GM18873 (cell line): ENCODE data around the gene STEAP1B.
A peak's percentile ranks its signal among the peaks of the same experiment; 100 is the strongest.
"Not testable (repeated sequence)": the region's sequence is repeated elsewhere in the genome, so short reads cannot be mapped to it uniquely, and the experiment has no call there.

Experiments
- ATAC-seq: cut with Tn5 transposase; IDR thresholded peaks from one replicate; pipeline ENCODE4 v1.9.1; 2021; ENCODE audit warnings: mild to moderate bottlenecking, moderate library complexity, moderate number of reproducible peaks; ENCODE audit not compliant: unreplicated experiment, low FRiP score

Gene STEAP1B

GRCh38 chr7:22499888-22500689 is at the start of gene STEAP1B:
STEAP1B (minus strand) TSS chr7:22500188; CDS start chr7:22494855, 5,333 bp downstream.
- peak; percentile 89 for ATAC-seq

DNA sequence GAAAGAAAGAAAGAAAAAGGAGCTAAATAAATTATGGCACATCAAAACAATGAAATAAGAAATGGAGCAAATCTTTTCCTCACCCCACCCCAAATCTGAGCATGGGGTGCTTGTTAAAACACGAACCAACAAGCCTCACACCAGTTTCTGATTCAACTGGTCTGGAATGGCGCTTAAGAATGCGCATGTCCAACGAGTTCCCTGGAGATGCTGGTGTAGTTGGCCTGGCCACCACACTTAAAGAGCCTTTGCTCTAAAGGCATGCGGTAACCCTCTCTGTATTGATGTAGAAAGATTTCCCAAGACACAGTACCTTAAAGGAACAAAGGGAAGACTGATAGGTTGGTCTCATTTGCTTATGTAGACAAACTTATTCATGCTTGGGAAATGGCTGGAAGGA is 49.1 kb upstream of the STEAP1B start:
- no peak for ATAC-seq

- ATAC-seq, result no peak
These were observed 48.3 kb upstream of the STEAP1B start for GRCh38 chr7:22548313-22548712.

- no peak for ATAC-seq
These were observed 46.8 kb upstream of the STEAP1B start for GRCh38 chr7:22546769-22547168.

- ATAC-seq, result no peak
These were observed 45.5 kb upstream of the STEAP1B start for GRCh38 chr7:22545529-22545928.

- no peak for ATAC-seq
These were observed 44.3 kb upstream of the STEAP1B start for GRCh38 chr7:22544245-22544644.

DNA sequence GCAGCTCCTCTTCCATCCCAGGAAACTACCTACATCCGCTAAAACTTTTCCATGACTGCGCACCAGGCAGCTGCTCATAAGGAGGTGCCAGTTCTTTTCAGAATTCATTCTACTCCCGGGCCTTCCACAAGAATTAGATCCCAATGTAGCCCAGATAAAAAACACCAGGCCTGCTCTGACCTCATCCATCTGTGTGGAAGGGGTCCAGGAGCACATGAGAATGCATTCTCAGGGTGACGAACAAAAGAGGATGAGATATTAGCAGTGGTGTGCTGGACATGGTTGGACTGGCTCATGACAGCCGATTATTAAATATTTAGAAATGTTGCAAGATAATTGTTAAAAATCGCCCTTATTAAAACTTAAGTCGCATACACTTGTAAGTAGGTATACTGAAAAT is 43.2 kb upstream of the STEAP1B start:
- ATAC-seq, result no peak

GRCh38 chr7:22542669-22543068 is 42.7 kb upstream of the STEAP1B start:
- ATAC-seq, result no peak

DNA sequence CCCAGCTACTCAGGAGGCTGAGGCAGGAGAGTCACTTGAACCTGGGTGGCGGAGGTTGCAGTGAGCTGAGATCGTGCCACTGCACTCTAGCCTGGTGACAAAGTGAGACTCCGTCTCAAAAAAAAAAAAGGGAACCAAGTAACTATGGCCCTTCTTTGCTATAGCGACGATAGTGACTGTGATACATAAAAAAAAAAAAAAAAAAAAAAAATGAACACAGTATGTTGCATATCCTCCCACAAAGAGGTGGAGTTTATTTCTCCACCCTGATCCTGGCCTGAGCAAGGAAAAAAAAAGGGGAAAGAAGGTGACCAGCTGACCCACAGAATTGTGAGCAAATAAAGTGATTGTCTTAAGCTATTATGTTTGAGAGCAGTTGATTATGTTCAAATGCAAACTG is 42.3 kb upstream of the STEAP1B start:
- no peak for ATAC-seq

DNA sequence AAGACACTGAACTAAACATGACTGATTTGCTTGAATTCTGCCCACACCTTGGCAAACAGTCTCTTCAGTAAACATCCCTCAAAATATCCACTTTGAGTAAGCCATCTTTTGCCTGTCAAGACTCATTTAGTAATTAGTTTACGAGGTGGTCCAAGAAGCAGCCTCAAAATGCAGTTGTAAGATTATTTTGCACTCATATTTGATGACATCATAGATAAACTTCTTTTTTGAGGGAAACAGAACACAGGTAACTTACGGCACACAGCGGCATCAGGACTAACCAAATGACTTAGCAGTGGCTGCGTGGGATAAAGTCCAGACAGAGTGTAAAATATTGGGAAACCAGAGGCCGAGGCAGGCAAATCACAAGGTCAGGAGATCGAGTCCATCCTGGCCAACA is 41.8 kb upstream of the STEAP1B start:
- ATAC-seq, result no peak

- ATAC-seq, result not testable (repeated sequence)
These were observed 28.5 kb upstream of the STEAP1B start for GRCh38 chr7:22528537-22528936.

- ATAC-seq, result not testable (repeated sequence)
These were observed 24.5 kb upstream of the STEAP1B start for GRCh38 chr7:22524353-22524947.

DNA sequence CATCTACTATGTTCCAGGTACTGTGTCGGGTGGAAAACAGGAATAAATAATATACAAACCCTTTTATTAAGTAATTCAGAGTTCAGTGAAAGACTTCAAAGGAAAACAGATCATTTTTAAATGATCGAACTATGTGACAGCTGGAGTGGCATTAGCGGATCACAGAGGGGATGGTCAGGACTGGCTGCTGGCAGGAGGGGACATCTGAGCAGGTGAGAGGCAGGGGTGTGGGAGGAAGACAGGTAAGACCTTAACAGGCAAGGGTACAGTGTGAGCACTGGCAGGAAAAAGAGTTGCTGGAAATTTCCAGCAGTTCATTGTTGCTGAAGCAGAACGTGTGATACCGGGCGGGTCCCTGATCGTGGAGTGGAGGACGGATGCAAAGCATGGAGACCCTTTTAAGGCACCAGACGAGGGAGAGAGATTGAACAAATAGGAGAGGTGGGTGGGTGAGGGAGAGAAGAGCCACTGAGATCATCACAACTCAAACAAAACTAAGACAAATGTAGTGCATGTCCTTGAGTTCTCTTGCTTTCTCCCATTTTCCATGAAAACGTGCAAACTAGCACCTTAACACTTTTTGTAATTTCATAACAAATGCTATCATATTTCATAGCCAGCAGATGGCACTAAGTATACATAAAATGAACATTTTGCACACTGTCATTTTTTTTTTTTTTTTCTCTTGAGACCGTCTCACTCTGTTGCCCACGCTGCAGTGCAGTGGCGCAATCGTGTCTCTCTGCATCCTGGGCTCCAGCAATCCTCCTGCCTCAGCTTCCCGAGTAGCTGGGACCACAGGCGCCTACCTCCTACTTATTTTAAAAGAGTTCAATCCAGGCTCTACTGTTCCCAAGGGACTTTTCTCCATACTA is 23.7 kb upstream of the STEAP1B start:
- not testable (repeated sequence) for ATAC-seq

- ATAC-seq, result not testable (repeated sequence)
These were observed 19.6 kb upstream of the STEAP1B start for GRCh38 chr7:22519560-22519959.

GRCh38 chr7:22516950-22517349 is 17.0 kb upstream of the STEAP1B start:
- ATAC-seq, result not testable (repeated sequence)

- not testable (repeated sequence) for ATAC-seq
These were observed 15.0 kb upstream of the STEAP1B start for GRCh38 chr7:22514963-22515362.

GRCh38 chr7:22507320-22507719 is 7.3 kb upstream of the STEAP1B start:
- not testable (repeated sequence) for ATAC-seq

- ATAC-seq, result not testable (repeated sequence)
These were observed 6.5 kb upstream of the STEAP1B start for GRCh38 chr7:22506316-22507020.

GRCh38 chr7:22504519-22504918 is 4.5 kb upstream of the STEAP1B start:
- ATAC-seq, result not testable (repeated sequence)

DNA sequence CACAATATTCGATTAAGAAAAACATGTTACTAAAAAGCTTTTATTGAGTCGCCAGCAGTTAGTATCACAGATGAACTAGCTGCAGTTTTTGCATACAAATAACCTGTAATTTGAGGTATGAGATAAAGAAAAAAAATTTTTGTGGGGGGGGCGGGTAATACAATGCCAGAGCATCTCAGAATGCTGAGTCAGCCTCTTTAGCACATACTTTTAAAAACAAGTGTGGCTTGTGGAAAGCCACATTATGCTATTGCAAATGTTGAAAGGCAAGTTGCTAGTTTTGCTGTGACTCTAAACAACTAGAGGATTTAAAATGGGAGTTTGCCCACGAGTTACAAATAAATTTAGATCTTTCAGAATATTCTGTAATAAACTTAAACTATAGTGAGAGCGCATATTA is 2.1 kb upstream of the STEAP1B start:
- ATAC-seq, result not testable (repeated sequence)
